RCC 7860 (cell line): Measurements from ENCODE around the gene RPL14.
"Not testable (repeated sequence)": the region's sequence is repeated elsewhere in the genome, so short reads cannot be mapped to it uniquely, and the experiment has no call there.

ENCODE experiments used
- DNase-seq: peaks from one replicate; pipeline ENCODE4 v3.0.0-alpha.2; 2015; ENCODE audit warnings: low spot score
- FAIRE-seq: peaks from 2 replicates; lab custom pipeline; 2012; peaks lifted over from hg19 to GRCh38; lab: Jason Lieb, UNC

The RPL14 gene

DNA sequence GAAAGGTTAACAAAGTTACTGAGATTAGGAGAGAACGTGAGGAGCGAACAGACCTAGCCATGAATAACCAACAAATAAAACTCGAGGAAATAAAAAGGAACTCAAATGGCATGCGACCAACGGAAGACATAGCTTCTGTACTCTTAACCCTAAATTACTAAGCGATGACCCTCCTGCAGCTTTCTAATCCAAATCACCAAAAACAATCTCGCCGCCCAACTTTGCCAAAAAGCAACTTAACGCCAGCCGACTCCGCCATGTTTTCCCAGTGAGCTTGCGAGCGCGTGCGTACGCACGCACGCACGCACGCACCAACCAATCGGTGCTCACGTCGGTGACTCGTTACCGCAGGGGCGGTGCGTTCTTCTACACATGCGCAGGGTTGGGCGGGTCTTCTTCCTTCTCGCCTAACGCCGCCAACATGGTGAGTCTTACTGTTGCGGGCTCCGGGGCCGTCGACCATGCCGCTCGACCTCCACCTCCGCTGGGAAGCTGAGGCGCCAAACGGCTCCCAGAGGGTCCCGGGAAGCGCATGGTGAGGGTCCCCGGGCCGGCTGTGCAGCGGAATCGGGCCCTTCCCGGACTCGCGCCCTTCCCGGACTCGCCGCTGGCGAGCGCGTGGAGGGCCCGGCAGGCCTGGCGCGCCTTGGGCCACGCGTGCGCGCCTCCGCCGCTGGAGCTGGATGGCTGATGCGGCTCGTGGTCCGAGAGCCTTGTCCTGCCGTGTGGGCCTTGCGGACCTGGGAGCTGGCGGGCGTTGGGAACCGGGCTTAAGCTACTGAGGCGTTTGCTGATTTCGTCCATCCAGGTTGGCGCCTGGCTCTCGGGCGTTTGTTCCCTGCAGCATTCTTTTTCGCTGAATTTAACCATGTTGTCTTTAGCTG is at the start of gene RPL14:
Gene RPL14, plus strand, starts transcription at position 400 of the 884 bp plus-strand sequence. Its CDS starts 133 bp downstream, at position 533.
- peak; percentile 82 for DNase-seq

DNA sequence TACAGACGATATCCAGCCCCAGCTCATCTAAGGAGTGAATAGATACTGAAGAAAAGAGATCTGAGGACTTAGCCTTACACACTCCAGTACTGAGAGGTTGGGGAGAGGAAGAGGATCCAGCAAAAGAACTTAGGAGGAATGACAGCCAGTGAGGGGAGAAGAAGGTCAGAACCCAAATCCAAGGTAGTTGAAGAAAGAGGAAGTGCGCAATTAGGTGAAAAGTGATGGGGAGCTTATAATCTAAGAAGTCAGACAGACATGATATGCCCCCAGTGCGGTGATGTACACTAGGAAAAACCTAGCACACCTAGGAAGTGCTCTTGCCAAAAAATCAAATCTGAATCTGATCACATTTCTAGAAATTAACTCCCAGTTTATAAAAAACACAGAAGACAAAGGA is 49.5 kb upstream of the RPL14 start:
- FAIRE-seq = no peak
- DNase-seq = no peak

More for the DNA sequence above, at the start of gene RPL14:
- peak; percentile 27 for FAIRE-seq

- DNase-seq (no peak), FAIRE-seq (no peak)
Measured at GRCh38 chr3:40414270-40414669, 42.9 kb upstream of the RPL14 start.

DNA sequence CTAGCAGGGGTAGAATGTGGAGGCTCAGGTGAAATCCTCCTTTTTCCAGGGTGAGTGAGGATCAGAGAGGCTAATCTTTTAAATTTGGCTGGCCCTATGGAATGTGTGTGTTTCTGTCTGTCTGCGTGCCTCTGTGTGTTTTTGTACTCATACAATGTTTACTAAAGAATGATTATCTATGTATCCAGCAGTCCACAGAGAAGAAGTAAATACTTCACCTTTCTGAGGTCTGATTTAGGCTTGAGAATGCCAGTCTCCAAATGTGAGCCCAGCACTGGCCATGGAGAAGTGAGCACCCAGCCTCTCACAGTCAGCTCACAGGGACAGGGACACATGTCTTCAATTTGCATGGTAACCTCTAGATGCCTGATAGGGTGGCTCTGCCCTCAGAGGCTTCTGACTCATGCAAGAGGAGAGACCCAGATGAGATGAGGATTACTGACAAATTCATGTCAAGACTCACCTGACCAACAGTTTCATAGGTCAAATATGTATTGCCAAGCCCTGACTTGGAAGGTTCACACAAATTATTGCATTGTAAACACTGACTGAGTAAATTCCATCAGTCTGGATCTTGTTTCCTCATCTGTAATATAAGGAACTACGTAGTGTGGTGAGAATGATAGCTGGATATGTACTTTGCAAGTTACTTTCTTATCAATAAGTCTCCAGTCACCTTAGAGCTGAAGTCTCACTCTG is 39.1 kb upstream of the RPL14 start:
- no peak for DNase-seq
- FAIRE-seq = no peak

DNA sequence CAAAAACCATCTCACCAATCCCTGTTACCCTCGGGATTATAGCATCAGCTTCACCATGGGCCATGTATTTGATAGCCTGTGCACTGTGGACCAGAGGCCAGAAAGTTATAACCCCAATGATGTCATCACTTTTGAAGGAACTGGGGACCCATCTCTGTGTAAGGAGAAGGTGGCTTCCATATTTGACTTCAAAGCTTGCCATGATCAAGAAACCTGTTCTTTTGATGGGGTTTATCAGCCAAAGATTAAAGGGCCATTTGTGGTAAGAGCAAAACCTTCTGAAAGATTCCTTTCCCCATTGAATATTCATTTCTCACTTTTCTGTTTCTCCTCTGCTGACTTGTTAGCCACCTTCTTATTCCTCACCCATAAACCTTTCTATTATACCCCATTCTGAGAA is 34.3 kb upstream of the RPL14 start:
- no peak for DNase-seq
- no peak for FAIRE-seq

DNA sequence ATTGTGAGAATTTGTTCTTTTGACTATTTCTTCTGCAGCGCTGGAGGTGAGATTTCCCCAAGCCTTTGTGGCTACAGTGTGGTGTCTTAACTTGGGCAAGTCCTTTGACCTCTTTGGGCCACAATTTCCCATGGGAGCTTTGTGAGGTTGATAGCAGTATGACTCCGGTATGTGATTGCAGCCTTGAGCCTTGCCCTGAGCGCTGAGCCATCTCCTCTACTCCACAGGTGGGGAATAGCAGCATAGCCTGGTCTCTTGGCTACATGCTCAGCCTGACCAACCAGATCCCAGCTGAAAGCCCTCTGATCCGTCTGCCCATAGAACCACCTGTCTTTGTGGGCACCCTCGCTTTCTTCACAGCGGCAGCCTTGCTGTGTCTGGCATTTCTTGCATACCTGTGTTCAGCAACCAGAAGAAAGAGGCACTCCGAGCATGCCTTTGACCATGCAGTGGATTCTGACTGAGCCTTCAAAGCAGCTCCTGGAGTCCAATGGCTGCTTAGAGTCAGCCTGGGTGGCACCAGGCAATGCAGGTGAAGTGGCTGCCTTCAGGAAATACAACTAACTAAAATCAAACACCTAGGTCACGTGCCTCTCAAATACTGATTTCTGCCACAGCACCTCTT is 30.0 kb upstream of the RPL14 start:
- FAIRE-seq (no peak), DNase-seq (no peak)

- DNase-seq (no peak), FAIRE-seq (no peak)
Measured at GRCh38 chr3:40432793-40433192, 24.3 kb upstream of the RPL14 start.

DNA sequence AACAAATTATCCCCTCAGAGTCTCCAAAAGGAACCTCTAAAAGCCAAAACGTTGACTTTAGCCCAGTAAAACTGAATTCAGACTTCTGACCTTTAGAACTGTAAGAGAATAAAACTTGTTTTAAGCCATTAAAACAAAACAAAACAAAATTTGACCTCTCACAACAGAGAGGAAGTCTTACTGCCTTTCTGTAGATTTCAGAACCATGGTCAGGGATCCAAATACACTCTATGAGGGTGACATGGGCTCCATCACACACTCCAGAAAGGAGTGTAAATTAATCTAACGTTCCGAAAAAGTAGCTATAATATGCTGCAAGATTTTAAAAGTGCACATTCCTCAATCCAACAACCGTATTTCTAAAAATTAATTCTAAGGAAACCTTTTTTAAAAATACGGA is 19.2 kb upstream of the RPL14 start:
- FAIRE-seq = no peak
- no peak for DNase-seq

DNA sequence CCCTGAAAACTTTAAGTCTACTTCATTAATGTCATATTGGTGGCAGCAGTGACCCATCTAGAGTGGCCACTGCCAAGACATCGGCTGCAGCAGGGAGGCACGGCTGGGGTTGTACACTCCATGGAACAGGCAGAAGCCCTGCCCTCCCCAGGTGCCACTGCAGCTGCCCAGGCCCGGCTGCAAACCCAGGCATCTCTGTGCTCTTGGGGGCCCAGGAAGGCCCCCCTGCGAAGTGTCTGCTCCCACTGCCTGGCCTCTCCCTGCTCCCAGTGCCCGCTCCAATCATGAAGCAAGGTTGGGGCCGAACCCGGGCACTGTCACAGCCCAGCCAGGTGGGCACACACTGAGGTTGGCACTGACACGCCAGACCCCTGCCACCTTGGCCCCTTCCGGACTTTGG is 12.1 kb upstream of the RPL14 start:
- DNase-seq (no peak), FAIRE-seq (no peak)

DNA sequence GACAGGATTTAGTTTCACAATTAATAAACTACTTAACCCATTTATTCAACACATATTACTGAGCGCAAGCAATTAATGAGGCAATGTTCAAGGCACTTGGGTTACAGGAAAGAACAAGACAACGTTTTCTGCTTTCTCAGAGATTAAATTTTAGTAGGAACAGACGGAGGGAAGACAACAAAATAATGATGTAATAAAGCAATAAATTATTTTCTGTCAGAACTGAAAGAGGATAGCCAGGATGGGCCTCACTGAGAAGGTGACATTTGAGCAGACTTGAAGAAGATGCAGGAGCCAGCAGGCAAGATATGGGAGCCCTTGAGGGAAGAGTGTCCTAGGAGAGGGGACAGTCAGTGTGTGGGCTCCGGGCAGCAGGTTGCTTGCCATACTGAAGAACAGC is 11.3 kb upstream of the RPL14 start:
- no peak for FAIRE-seq
- DNase-seq = no peak

DNA sequence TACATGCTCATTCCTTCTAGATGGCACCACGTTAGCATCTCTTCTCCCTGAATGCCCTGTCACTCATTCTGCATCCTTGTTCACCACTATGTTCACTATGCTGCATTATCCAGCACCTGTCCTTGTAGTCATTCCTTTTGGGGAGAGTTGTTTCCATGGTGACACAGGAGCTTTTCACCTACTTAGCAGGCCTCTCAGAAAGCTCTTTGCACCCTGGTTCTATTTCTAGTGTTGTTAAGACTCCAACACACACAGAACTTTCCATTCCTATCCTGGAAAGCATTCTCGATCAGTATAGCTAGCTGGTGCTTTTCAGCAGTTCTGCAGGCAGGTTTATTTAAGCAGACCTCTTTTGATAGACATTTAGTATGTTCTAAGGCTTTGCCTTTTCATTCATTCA is 6.7 kb upstream of the RPL14 start:
- no peak for FAIRE-seq
- no peak for DNase-seq

GRCh38 chr3:40451551-40451950 is 5.6 kb upstream of the RPL14 start:
- FAIRE-seq (no peak), DNase-seq (no peak)

DNA sequence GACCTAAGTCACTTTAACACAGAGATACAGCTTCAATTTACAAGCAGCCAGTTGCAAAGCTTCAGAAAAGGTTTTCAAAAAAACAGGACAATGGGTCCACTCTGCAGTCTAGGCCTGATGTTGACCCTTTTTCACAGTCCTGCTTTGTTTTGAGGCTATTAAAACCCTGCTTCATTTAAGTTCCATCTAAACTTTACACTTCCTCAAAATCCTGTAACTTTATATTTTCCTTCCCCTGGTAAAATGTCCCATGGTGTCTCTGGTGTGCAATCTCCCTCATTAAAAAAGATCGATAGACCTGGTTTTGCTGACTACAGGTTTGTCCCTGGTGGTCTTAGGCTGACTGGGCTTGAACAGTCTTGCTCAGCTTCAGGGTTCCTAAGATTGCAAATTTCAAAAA is 5.1 kb upstream of the RPL14 start:
- no peak for DNase-seq
- no peak for FAIRE-seq

GRCh38 chr3:40452562-40452875 is 4.6 kb upstream of the RPL14 start:
- DNase-seq = no peak
- FAIRE-seq = no peak

DNA sequence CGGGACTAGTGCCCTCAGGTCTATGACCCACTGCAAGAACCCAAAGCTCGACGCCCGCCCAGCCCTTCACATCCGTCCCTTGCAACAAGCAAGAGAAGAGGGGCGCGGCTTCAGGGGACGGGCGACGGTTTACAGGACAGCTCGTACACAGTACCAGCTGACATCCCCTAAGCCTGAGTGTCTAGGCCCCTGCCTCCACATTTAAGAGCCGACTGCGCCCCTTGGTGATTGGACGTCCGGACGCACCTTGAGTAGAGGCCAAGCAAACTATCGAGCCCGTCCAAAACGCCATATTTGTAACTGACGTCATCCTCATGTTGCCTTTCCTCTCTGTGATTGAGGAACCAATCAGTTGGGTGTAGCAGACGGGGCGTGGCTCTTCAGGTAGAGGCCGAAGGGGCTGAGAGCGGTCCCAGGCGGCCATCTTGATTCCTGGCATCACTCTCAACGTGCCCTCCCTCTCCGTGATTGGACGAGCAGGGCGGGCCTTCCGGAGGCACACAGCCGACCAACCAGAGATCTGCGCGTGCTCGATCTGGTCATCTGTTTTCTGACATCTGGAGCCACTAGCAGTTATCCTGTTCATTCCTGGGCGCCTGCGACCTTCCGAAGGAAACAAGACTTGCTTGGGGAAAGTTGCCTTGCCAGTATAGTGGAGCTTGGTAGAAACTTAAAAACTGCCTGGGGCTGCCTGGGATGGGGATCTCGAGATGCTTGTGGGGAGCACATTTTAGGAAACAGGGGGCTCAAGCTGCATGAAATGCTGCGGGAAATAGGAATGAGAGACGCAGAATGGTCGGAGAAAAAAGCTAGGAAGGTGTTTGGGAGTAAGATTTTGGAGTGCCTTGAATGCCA is 4.0 kb upstream of the RPL14 start:
- FAIRE-seq (peak; percentile 90), DNase-seq (peak; percentile 90)

DNA sequence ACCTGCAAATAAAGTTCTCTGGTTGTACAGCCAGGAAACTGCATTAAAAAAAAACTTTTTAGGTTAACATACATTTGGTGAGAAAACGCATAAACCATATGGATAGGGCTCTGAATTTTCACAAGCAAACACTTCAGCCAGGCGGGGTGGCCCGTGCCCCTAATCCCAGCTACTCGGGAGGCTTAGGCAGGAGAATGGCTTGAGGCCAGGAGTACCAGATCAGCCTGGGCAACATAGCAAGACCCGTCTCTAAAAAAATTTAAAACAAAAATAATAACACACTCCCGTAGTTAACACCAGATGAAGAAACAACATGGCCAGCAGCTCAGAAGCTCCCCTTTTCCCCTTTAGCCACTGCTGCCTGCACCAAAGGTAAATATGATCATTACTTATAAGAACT is 3.2 kb upstream of the RPL14 start:
- FAIRE-seq = no peak
- no peak for DNase-seq

- no peak for FAIRE-seq
- no peak for DNase-seq
Measured at GRCh38 chr3:40455328-40455727, 1.8 kb upstream of the RPL14 start.

DNA sequence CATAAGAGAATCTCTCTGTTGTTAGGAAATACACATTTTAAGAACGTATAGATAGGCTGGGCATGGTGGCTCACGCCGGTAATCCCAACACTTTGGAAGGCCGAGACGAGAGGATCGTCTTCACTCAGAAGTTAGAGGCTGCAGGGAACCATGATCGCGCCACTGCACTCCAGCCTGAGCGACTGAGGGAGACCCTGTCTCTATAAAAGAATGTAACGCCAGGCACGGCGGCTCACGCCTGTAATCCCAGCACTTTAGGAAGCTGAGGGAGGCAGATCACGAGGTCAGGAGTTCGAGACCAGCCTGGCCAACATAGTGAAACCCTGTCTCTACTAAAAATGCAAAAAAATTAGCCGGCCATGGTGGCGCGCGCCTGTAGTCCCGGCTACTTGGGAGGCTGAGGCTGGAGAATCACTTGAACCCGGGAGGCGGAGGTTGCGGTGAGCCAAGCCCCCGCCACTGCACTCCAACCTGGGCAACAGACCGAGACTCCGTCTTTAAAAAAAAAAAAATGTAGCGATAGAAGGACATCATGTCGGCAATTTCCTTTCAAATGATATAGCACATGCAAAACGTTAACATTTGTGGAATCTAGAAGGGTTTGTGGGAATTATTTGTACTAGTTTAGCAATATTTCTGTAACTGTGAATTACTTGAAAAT is 730 bp upstream of the RPL14 start:
- FAIRE-seq (no peak), DNase-seq (no peak)

DNA sequence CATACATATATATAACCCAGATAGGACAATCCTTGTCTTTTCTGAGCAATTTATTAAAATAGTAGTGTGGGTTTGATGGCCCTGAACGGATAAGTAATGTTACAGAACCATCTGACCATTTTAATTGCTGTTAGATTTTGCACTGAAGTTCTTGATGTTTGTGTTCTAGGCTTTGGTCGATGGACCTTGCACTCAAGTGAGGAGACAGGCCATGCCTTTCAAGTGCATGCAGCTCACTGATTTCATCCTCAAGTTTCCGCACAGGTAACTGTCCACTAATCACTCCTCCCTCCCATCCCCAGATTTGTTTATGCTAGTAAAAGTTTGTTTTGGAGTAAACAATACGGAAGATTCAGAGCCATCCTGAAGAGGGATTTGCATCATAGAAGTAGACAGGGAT is 1.3 kb downstream of the RPL14 start:
- FAIRE-seq (no peak), DNase-seq (no peak)

- FAIRE-seq = not testable (repeated sequence)
Measured at GRCh38 chr3:40460481-40460880, 3.3 kb downstream of the RPL14 start.

More at GRCh38 chr3:40460481-40460880, 3.3 kb downstream of the RPL14 start:
- DNase-seq = not testable (repeated sequence)
